GM19467 (cell line): ENCODE results near the gene AUH.

Experiments used
- ATAC-seq: cut with Tn5 transposase; IDR thresholded peaks from one replicate; pipeline ENCODE4 v1.9.1; 2021; ENCODE audit warnings: mild to moderate bottlenecking, moderate library complexity; ENCODE audit not compliant: unreplicated experiment

AUH gene

DNA sequence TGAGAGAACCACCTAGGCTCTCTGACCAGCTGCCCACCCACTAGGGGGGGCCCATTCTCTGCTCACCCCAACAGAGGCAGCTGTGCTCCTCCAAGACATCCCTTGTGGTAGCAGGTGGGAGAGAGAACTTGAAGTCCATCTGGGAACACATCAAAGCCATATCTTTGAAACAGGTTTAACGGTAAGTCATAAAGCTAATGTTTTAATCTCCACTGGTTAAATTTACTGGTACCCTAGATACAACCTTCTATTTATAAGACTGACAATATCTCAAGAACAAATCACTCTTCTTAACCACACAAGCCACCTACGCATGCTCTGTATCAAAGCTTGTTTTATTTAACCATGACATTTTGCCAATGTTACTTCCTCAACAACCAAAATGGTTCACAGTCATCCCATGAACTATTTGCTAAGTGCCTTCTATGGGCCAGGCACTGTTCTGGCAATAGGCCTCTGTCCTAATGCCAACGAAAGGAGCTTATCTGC lies 20.4 kb downstream of the AUH start:
- ATAC-seq: no peak

DNA sequence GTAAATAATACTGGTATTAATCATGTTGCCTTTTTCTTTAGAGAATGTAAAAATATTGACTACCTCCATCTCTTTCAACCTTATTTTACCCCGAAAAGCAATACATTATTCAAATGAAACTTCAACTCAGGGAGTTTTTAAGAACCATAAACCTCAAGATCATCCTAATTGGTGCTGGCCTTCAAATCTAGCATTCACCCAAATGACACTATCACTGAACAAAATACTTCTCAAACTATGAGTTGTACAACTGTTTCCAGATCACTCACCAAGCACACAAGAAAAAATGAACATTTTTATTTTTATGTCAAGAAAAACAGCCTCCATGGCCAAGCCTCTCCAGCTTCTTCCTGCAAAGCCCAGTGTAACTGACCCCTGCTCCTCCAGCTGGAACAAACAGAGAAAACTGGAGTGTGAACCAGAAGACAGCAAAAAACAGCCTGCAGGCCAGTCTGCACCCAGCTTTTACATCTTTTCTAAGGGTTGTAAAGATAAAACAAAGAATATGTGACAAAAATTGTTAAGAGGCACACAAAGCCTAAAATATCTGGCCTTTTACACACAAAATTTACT lies 21.2 kb downstream of the AUH start:
- ATAC-seq: no peak

DNA sequence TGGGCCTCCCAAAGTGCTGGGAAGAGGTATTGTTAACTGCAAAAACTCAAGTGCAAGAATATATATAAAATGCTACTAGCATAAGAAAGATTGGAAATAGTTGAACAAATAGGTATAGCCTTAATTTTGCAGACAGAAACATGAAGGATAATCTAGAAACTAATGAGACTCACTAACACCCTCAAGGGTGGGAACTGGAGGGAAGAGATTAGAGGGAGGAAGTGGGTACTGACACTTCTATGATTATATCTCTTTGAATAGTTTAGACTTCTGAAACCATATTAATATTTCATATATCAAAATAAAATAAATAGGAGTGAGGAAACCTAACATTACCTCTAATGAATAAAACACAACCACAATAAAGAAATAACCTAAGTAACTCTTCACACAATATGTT lies 23.0 kb downstream of the AUH start:
- no peak for ATAC-seq

DNA sequence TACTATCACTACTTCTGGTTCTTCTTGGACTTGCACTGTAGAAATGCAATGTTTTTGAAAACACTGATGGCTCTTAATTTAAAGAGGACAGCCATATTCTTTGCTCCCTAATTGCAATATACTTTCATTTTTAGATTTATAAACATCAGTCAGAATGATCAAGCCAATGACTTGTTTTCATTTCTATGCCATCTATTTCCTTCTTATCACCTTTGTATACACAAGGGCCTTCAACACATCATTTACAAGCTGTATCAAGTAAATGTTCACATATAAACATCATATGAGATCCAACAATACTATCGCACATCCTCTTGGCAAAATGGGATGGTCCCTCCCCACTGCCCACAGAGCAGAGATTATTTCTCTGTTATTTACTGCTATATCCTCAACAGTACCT lies 24.9 kb downstream of the AUH start:
- no peak for ATAC-seq

DNA sequence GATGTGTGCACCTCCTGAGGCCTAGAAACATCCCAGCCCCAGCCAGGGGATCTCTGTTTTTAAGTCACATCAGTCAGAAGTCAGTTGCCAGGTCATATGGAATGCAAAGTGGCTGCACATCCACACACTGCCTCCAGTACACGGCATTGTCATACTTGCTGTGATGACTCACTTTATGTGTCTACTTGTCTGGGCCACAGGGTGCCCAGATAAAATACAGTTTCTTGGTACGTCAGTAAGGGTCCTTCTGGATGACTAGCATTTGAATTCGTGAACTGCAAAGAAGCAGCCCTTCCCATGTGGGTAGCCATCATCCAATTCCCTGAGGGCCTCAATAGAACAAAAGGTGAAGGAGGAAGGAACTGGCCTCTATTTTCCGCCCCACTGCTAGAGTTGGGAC lies 27.7 kb downstream of the AUH start:
- ATAC-seq: no peak

DNA sequence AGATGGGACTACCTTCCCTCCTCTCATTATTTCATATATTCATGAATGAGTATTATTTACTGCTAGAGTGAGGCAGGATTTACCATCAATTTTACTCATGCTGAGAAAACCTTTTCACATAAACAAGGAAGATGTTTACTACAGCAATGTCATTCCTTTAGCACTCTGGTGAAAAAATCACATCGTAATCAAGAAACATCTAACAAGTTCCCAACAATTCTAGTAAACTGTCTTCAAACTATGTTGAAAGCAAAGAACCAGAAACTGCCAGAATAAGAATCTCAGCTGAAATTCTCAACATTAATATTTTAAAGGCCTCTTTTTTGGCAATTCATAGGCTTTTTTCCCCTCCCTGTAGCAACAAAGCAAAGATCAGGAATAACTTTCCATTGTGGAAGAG lies 28.2 kb downstream of the AUH start:
- ATAC-seq: no peak

DNA sequence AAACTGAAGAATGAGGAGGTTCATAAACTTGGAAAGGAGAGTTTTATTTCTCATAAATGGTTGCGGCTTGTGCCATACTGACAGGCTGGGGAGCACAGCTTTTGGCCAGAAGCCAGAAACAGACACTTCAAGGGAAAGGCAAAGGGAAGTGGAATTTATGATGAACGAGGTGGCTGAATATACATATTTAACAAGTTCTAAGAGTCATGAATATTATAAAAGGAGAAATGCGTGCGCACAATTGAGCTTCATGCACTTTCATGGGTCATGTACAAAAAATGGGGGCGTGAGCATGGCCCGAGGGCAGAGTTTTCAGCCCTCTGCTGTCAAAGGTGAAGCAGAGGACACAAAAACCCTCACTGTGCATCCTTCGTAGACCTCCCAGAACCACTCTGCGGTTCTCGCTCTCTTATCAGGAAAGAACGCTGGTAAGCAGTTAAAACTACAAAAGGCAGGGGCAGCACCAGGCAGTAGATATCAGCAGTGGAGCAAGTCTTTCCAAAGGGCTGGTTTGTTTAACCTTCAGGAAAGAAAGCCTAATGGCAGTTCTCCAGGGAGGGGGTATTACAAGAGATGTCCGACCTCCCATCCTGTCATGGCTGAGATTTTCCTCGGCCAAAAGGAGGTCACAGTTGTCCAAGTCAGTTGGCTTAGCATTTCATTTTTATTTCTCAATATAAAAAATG lies 29.0 kb downstream of the AUH start:
- no peak for ATAC-seq

DNA sequence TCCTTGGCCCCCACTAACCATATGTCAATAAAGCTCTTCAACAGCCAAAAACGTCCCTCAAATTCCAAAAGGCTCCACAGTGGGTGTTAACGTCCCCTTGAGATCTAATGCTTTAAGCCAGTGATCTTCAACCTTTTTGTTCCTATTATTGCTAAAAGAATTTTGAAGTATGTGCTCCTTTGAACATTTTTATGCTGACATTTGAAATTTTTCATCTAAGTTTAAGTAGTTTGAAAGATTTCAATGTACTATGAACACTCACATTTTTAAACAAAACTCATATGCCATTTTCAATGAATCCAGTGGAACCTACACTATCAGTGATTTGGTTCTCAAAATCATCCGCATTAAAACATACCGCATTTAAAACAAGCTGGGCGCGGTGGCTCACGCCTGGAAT lies 29.9 kb downstream of the AUH start:
- no peak for ATAC-seq

DNA sequence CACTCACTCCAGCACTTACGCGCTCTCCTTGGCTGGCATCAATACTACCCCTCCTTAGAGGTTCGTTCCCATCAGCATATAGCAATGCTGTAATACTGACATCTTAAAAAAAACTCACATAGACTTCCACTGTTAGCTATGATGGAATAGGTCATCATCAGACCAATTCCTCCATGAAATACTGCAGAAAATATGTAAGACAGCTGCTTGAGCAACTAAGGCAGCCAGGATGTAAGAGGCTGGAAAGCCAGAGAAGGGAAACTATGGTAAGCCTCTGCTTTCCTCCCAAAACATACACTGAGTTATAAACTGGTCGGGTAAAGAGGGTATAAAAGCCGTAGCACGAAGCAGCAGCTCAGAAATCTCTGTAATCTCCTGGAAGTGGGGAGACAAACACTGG lies 33.5 kb downstream of the AUH start:
- no peak for ATAC-seq

DNA sequence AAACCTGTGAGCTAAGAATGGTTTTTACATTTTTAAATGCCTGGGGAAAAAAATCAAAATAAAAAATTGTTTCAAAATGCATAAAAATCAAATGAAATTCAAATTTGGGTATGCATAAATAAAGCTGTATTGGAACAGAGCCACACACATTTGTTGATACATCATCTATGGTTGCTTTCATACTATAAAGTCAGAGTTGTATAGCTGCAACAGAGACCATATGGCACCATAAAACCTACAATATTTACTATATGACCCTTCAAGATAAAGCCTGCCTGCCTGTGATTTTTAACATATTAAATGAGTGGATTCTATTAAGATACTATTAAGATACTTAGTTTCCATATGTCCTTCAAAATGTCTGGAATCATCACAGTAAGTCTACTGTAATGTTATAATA lies 40.0 kb downstream of the AUH start:
- ATAC-seq: no peak

DNA sequence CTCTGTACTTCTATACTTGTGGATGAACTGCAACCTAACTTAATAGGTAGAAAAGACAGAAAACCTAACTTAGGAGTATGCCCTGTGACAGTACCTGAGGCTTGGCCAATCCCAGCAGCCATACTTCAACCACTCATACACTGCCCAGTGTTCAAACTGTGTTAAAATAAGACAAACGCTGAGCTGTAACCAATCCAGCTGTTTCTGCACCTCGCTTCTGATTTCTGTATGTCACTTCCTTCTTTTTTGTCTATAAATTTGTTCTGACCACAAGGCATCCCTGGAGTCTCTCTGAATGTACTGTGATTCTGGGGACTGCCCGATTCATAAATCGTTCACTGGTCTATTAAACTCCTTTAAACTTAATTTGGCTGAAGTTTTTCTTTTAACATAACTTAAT lies 41.4 kb downstream of the AUH start:
- ATAC-seq: no peak

DNA sequence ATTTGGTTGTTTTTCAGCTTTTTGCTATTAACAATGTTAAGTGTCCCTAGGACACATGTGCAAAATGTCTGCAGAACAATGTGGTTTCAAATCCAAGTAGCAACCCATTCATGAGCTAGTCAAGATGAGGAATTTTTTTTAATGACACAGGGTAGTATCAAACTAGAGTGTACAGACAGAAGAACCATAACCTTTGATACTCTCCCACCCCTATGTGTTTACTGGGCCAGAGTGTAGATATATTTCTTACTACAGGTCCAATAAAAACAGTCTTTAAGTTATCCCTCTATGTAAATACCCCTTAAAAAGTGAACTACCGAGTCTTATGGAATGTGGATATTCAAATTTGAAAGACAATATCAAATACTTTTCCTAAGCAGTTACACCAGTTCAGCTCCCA lies 45.6 kb downstream of the AUH start:
- no peak for ATAC-seq

DNA sequence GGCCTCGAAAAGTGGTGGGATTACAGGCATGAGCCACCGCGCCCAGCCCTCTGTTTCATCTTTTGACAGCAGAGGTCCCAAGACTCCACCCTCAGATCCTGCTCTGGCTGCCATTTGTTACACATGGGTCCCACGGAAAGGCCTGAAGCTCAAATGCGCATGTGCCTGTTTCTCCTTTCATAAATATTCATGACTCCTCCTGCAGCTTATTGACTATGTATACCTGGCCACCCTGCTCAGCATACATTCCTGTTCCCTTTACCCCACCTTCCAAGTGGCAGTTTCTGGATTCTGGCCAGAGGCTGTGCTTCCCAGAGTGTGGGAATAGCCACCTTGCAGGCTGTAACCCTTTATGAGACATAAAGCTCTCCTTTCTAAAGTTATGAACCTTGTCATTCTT lies 46.5 kb downstream of the AUH start:
- ATAC-seq: no peak

DNA sequence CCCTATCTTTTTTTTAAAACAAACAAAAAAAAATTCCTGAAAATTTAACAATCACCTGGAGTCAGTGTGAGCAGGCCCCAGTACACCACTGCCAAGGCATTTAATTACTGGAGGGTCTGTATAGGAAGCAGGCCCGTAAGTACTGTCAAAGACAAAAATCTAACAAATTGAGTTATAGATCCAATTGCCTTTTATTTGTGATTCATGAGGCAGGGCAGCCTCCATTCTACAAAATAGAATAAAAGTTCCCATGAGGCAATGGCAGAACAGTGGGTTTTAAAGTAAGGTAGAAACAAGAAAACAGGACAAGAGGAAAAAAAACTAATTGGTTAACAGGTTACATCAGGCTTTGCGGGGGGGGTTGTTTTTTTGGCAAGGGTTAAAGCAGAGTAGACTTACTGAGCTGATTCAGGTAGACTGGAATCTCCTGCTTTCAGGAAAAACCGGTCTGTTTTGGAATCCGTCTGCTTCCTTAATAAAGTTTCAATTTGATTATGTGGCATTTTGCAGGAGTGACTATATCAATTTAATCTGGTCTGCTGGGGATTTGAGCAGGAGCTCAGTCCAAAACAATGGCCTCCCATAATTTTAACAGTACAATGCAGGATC lies 48.9 kb downstream of the AUH start:
- ATAC-seq: no peak

DNA sequence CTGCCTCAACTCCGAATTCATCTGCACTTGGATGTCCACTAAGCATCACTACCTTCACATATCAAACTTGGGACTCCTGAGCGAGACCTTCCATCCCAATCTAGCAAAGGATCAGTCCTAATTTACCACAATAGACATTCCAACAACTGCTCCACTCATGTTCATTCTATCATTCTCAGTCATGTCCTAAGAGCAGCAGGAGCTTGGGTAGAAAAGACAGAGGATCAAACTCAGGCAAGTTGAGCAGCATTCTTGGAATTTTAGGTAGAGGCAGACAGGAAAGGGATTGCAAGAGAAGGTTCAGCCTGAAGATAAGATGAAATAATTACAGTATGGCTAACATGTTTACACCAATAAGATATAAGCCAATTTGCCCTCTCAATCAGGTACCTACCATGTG lies 51.7 kb downstream of the AUH start:
- no peak for ATAC-seq

DNA sequence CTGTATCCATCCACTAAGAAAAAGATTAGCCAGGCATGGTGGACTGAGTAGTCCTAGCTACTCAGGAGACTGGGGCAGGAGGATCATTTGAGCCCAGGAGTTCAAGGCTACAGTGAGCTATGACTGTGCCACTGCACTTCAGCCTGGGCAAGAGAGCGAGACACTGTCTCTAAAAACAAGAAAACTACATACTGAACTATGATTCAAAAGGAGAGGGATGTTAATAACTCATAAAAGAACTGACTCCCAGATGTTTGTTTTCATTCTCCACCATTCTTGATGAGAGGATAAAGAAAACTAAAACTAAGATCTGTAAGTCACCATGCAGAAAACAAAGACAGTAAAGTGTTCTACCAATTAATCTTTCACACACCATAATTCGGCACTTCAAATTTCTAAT lies 53.5 kb downstream of the AUH start:
- no peak for ATAC-seq

DNA sequence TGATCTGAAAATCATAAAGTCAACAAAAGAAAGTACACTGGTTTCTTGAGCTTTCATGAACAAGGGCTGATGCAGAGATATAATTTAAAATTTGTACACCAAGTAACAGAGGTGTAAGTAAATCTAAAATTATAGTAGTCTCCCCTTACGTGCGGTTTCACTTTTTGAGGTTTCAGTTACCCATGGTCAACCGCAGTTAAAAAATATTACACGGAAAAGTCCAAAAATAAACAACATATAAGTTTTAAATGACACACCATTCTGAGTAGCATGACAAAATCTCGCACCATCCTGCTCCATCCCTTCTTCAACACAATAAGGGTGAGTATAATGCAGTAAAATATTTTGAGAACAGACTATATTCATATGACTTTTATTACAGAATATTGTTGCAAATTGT lies 54.4 kb downstream of the AUH start:
- ATAC-seq: no peak

DNA sequence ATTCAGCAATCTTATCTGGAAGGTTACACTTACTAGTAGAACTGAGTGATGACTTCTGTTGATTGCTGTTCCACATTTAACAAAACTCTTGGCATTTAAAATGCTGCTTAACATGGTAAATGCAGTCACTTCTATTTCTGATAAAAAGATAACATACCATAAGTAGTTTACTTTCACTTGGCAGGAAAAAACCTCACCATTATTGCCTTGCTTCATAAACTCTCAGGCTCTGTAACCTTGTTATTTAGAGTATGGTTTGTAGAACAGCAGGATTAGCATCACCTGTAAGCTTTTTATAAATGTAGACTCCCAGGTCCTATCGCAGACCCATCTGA lies 55.5 kb downstream of the AUH start:
- no peak for ATAC-seq

DNA sequence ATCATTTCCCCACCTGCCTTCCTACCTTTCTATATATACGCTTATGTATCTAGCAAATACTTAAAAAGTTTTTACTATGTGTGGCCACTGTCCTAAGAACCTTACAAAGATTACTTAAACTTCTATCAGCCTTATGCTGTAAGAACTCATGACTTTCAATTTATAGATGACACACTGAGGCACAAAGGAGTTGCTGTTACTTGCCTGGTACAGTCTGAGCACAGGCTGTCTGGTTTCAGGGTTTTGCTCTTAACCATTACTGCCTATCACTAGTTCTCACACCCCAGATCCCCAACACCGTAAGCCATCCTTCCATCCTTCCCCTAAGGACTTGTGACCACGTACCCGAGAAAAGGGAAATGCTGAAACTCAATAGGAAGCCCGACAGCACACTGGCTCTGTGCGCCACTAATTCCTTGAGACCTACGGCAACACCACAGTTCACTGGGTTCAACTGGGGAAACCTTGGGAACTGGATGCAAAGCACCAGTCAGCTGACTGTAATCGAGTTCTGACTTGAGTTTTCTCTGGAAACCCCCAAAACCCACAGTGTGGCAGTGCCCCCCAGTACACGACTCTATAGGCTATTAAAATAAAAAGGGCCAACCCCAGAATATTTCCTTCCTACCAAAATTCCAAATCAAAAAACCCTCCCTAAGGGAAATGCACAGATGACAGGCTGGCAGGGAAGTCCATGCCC lies 56.0 kb downstream of the AUH start:
- no peak for ATAC-seq

DNA sequence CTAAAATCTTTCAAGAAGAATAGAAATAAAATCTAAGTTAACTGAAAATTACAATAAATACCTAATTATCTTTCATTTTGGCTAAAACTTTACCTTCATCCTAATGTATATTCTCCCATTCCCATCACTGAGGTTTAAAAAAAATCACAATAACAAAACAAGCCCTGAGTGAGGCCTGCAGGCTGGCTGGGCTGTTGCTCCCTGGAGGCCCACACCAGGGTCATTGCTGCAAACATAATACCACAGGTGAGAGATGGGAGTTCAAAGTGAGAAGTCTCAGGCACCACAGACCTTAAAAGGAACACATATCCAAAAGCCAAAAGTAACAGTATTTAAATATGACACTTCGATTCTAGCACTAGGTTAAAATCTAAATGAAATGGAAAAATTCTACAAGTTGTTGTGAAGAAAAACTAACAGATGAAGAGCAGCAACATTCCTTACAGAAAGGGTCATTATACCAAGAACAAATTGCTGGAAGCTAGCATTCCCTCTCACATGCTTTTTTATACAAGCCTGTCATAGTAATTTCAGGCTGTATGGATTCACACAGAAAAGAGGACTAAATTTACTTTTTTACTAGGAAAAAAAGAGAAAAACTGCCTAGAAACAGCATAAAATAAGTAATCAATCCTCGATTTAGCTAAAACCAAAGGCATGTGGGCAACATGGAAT lies 57.8 kb downstream of the AUH start:
- ATAC-seq: no peak

DNA sequence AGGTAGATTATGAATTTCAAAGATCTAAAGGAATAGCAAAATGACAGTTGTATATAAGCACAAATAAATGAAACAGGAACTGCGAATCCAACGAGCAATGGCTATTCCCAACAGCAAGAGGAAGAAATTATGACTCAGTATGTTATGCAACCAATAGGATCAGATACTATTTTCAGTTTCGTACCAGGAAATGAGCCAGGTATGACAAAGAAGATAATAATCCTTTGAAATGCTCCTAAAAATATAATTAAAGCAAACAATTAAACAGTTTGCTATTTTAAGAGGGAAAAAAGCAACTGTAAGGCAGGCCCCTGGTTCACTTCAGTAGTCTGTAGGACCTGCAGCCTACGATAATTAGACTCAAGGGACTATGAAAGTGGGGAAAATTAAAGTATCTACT lies 58.9 kb downstream of the AUH start:
- no peak for ATAC-seq

DNA sequence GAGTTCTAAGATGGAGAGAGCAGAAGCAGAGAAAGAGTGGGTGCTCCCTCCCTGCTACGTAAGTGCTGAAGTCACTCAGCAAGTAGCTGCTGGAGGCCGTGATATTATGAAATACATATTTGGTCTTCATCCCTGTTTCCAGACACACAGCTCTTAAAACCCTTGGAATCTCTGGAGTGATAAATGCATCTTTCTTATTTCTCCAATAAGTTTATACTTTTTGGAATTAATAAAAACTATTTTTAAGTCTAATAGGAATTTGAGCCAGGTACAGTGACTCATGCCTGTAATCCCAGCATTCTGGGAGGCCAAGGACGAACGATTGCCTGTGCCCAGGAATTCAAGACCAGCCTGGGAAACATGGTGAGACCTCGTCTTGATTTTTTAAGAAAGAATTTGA lies 60.6 kb downstream of the AUH start:
- no peak for ATAC-seq
